ENCODE data around the gene ZACN. TPM values are rescaled to one million over a fixed set of nuclear protein-coding genes. Genes with fewer than 3 reads are reported as not detected.

ZACN gene
- total RNA-seq, 1 donor from 2014 or later, result 0.29 TPM

GRCh38 chr17:76063875-76064546 is 15.0 kb upstream of the ZACN start:
- Mint-ChIP-seq H3K9me3 (no peaks in the 10 kb centered on the region), H3K27me3 (no peaks in the 10 kb centered on the region), H3K4me1 (ENCODE audit: unreplicated experiment) (no peaks in the 10 kb centered on the region), H3K4me3 (no peak overlapping the region), H3K27ac (no peak overlapping the region), H3K36me3 (peaks cover 31% of the 10 kb centered on the region)
- no peak for TF ChIP-seq CTCF (conservative IDR thresholded peaks at IDR 0.05)
- no peak for DNase-seq (ENCODE audit: extremely low spot score, unreplicated experiment)

GRCh38 chr17:76065775-76066174 is 13.2 kb upstream of the ZACN start:
- H3K27ac Mint-ChIP-seq, result peak overlapping the region; percentile 18
- peaks cover 27% of the 10 kb centered on the region for H3K36me3 Mint-ChIP-seq
- H3K27me3 Mint-ChIP-seq, result no peaks in the 10 kb centered on the region
- TF ChIP-seq CTCF (conservative IDR thresholded peaks at IDR 0.05), result no peak
- H3K9me3 Mint-ChIP-seq, result no peaks in the 10 kb centered on the region
- no peak overlapping the region for H3K4me3 Mint-ChIP-seq
- H3K4me1 Mint-ChIP-seq (ENCODE audit: unreplicated experiment), result peaks cover 2% of the 10 kb centered on the region
- no peak for DNase-seq (ENCODE audit: extremely low spot score, unreplicated experiment)

GRCh38 chr17:76071531-76072147 is 7.3 kb upstream of the ZACN start:
- peaks cover 20% of the 10 kb centered on the region for H3K4me1 Mint-ChIP-seq (ENCODE audit: unreplicated experiment)
- peaks cover 4% of the 10 kb centered on the region for H3K36me3 Mint-ChIP-seq

GRCh38 chr17:76072148-76072858 is 6.7 kb upstream of the ZACN start, which contains the start of gene SRP68:
Gene SRP68, minus strand, starts transcription at chr17:76072517. Its CDS starts 26 bp downstream, at chr17:76072491.
- peak; percentile 93 for DNase-seq (ENCODE audit: extremely low spot score, unreplicated experiment)
- Mint-ChIP-seq H3K9me3 (no peaks in the 10 kb centered on the region), H3K27ac (peak within 1 kb of the TSS; percentile 81), H3K27me3 (peaks cover 37% of the 10 kb centered on the region), H3K4me1 (ENCODE audit: unreplicated experiment) (peaks cover 20% of the 10 kb centered on the region), H3K36me3 (peaks cover under 1% of the 10 kb centered on the region), H3K4me3 (peak within 1 kb of the TSS; percentile 97)
- TF ChIP-seq CTCF (conservative IDR thresholded peaks at IDR 0.05), result no peak

More at GRCh38 chr17:76071531-76072147, 7.3 kb upstream of the ZACN start:
- Mint-ChIP-seq H3K9me3 (no peaks in the 10 kb centered on the region), H3K27me3 (peaks cover 31% of the 10 kb centered on the region), H3K4me3 (peak overlapping the region; percentile 97), H3K27ac (peak overlapping the region; percentile 81)
- DNase-seq (ENCODE audit: extremely low spot score, unreplicated experiment), result no peak
- no peak for TF ChIP-seq CTCF (conservative IDR thresholded peaks at IDR 0.05)

- no peaks in the 10 kb centered on the region for H3K9me3 Mint-ChIP-seq
- peak within 1 kb of the TSS; percentile 56 for H3K27ac Mint-ChIP-seq
- DNase-seq (ENCODE audit: extremely low spot score, unreplicated experiment), result no peak
- no peak for TF ChIP-seq CTCF (conservative IDR thresholded peaks at IDR 0.05)
- no peaks in the 10 kb centered on the region for H3K36me3 Mint-ChIP-seq
- H3K4me1 Mint-ChIP-seq (ENCODE audit: unreplicated experiment), result peaks cover 20% of the 10 kb centered on the region
- peak within 1 kb of the TSS; percentile 76 for H3K4me3 Mint-ChIP-seq
- H3K27me3 Mint-ChIP-seq, result peaks cover 61% of the 10 kb centered on the region
Measured at GRCh38 chr17:76074390-76075363, 4.3 kb upstream of the ZACN start, which contains the start of gene GALR2. Gene GALR2, plus strand, starts transcription at chr17:76074781. Its CDS starts 103 bp downstream, at chr17:76074884.
